IPS DF 19.7 (cell line): ENCODE results near the gene TTYH3.

Experiments
- DNase-seq: peaks from one replicate; pipeline ENCODE4 v3.0.0-alpha.2; 2013; ENCODE audit warnings: low read depth, low spot score

Gene TTYH3

DNA sequence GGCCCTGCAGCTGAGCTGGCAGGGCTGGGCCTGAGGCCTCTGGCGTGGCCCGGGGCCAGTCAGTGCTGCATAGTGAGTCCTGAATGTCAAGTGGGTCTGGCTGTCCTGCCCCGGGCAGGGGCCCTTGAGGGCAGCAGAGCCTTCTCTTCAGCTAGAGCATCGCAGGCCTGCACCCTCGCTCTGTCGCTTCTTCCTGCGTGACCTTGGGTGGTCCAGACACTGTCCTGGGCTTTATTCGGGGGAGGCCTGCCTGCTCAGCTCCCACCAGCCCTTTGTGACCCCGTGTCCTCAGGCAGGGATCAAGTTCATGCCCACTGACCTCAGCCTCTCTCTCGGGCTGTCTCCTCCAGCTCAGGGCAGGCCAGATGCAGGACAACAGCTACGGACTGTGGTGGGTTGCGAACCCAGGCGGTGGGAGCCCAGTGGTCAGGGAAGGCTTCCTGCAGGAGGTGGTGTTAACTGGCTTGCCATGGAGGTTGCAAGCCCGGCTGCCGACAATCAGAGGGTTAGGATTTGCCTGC lies 3.4 kb downstream of the TTYH3 start:
- DNase-seq, result no peak

DNA sequence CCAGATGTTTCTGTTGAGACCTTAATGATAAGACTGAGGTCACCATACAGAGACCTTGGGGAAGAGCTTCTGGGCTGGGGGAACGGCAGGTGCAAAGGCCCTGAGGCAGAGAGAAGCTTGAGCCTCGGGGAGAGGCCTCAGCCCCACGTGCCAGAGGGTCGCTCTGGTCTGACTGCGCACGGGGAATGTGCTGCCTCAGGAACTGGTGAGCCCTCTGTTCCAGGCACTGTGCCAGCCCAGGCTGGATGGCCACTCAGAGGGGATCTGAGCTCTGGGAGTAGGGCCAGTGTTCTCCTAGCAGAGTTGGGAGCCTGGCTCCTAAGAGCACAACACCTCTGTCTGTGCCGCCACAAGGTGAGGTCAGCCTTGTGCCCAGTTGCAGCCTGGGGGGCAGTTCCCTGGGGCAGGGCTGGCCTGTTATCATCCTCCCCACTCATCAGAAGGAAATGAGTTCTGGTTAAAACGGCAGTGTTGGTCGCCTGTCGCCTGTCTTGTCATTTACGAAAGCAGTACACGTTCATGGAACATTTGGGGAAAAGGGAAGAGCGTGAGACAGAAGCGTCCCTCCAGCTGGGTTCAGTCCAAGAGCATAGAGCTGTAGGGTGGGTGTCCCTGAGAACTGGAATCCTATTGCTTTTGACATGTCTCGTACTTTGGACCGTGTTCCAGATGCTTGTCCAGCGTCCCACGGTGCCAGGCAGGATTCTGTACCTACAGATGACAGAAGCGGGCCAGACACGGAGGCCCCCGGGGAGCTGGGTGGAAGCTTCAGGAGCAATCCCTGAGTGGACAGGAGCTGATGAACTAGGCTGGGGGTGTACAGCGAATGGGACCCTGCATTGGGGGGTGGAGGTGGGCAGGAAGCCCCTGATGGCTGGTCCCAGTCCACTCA lies 4.3 kb downstream of the TTYH3 start:
- DNase-seq, result no peak

DNA sequence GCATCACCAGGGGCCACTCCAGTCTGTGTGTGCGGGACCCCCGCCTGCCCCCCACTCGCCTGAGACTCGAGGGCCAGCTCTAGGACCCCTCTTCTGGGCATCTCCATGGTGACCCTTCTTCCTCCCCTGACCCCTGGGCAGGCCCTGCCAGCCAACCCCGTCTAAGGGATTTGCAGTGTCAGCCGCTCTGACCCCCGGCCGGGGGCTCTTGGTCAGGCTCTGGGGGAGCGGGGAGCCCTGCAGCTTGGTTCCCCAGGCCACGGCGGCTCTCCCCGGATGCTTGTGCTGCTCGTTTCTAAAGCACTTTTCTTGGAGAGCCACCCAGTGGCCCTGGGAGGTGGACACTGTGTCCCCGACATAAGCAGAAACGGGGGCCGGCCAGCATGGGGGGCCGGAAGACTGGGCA lies 5.3 kb downstream of the TTYH3 start:
- no peak for DNase-seq

DNA sequence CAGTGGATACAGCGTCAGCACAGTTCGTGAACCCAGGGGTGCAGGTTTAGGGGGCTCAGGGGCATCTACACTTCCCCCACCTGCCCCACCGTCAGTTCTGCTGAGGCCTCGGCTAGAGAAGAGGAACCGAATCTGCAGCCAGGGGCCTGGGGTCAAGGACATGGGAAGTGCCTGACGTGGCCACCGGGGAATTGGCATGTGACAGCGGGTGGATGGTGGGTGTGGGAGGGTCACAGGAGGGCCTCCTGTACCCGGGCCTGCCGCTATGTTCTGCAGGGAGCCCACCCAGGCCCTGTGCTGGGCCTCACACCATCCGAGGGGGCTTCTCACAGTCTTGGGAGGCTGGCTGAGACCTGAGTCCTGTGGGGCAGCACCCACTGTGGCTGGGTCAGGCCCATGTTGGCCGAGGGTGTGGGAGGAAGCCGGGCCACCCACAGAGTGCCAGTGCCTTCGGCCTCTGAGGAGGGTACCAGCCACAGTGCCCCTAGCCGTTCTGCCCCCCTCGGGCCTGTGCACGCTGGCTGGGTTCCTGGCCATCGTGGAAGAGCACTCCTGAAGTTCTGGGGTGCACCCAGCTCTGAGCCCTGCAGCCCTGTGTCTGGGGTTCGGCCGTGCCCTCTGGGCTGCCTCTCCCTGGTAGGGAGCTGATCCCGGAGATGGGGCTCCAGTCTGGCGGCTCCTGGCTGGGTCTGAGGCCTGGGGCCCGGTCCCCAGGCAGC lies 5.9 kb downstream of the TTYH3 start:
- no peak for DNase-seq

DNA sequence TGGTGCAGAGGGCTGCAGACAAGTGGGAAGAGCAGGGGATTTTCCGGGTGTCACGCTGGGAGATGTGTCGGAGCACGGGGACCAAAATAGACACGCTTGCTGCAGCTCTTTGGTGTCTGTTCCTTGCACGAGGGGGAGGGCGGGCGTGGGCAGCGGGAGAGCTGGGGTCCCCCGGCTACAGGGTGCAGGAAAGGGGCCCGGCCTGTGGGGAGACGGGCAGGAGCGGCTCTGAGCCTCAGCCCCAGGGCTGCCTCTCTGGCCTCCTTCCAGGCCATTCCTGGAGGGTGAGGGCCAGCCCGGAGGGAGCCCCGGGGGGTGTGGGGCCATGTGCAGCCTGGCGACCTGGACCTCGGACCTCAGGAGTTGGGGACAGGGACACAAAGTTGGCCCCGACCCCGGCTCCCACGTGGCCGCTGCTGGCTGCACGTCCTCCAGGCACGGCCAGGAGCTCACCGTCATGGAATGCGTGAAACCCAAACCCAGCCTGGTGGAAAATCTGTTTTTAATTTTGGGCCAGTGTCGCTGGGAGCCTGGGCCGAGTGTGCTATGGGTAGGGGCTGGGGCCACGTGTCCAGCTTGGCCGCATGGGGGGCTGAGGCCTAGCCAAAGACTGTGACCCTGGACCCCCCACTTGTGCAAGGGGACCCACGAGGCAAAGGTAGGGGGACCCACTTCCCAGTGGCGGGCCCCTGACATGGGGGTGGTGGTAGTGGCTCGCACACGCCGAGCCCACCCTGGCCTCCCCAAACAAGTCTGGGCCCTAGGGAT lies 6.6 kb downstream of the TTYH3 start:
- DNase-seq, result no peak

DNA sequence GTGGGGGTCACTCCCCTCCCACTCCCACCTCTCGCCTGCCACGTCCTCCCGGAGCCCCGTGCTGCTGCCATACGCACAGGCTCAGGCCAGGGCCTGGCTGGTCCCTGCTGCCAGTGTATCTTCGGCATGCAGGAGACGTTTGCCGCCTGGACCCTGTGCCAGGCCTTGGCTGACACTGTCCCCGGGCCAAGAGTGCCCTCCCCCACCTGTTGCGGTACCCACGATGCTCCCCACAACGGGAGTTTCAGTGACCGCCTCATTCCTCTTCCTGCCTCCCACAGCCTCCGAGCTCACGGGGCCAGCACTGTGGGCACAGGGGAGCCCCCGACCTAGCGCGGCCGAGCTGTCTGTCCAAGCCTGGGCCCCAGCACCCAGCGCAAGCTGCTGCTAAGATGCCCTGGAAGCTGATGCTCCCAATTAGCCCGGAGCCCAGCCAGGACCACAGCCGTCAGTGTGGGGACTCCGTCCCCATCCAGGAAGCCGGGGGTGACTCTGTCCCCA lies 7.4 kb downstream of the TTYH3 start:
- DNase-seq, result no peak

DNA sequence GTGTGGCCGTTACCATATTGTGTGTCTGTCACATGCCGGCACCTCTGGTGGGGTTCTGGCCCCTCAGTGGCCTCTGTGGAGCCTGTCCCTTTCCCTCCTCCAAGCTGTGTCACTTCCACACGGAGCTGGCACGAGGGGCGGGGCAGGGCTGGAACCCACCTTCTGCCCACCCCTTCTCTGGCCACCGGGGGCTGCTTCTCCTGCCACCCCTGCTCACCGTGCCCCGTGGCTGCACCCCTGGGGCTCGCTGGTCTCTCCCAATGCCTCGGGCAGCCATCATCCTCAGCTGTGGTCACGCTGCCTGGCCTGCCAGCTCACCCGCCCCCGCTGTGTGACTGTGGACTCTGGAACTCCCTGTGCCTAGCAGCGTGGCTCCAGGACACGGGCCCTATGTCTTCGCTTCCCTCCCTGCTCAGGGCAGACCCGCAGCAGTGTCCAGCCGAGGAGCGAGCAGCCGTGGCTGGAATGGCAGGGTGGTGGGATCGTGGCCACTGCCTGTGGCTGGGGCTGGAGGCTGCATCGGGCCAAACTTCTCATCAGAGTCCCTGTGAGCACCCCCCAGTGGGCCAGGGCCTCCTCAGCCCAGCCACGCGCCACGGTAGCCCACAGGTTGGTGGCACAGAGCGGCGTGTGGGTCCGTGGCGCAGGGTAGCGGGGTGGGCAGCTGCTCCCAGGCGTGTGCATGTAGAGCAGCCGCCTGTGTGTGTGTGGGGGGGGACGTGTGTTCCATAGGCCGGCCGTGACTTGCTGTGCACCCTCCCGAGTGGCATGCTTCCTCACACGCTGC lies 8.1 kb downstream of the TTYH3 start:
- DNase-seq, result no peak

DNA sequence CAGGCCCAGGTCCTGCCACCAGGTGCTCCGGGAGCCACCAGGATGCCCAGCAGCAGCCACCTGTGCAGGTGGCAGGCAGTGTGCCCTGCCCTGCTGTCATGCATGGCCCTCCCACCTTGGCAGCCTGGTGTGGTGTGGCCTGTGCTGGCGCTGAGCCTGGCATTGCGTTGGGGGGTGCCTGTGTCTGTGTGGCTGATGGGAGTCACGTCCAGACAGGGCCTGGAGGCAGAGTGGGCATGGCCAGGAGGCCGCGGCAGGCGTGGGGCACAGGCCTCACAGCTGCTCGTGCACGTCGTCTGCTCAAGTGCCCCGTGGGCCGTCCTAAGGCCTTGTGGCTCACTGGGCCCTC lies 8.7 kb downstream of the TTYH3 start:
- DNase-seq, result no peak

DNA sequence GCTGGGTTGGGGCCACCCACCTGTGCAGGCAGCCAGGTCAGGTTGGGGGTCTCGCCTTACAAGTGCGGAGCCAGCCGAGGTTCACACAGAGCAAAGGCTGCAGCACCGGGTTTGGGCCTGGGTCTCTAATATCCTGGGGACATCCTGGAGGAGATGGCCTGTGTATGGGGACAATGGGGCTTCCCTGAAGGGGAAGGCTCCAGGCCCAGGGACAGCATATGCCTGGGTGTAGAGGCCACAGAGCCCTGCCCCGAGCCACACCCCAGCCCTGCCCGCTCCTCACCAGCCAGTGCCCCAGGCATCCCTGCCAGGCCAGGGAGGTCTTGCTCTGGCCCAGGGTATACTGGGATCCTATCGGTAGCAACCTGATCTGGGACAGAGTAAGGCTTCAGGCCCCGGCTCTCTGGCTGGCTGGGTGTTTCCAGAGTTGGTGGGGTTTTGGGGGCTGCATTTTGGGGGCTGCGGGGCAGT lies 9.1 kb downstream of the TTYH3 start:
- DNase-seq, result no peak

DNA sequence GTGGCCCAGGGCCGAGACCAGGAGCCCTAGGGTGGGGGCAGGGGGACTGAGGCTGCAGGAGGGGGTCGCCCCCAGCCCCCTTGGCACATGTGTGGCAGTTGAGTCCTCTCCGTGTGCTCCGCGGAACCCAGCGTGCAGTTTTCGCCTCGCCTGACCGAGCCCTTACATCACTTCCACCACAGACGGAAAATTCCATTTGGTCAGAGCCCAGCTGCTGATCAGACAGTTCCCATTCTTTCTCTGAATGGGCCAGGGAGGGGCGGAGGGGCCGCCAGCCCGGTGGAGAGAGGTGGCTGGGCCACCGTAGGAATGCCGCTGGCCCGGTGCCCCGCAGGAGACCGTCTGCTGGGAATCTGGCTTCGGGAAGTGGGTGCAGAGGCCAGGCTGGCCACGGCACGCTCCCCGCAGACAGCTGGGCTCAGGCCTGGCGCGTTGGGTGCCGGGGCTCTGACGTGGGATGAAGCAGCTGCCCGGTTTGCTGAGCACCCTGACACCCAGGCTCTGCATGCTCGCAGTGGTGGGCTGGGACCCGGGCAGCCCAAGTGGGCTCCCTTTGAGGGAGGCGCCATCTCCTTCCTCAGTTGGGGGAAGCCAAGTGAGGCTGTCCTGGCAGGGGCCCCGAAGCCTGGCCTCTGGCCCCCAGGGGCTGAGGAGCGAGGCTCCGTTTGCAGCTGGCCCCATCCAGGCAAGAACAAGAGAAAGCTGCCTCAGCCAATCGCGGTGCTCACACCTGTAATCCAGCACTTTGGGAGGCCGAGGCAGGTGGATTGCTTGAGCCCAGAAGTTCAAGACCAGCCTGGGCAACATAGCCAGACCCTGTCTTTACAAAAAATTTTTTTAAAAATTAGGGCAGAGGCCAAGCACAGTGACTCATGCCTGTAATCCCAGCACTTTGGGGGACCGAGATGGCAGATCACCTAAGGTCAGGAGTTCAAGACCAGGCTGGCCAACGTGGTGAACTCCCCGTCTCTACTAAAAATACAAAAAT lies 9.9 kb downstream of the TTYH3 start:
- DNase-seq, result no peak

DNA sequence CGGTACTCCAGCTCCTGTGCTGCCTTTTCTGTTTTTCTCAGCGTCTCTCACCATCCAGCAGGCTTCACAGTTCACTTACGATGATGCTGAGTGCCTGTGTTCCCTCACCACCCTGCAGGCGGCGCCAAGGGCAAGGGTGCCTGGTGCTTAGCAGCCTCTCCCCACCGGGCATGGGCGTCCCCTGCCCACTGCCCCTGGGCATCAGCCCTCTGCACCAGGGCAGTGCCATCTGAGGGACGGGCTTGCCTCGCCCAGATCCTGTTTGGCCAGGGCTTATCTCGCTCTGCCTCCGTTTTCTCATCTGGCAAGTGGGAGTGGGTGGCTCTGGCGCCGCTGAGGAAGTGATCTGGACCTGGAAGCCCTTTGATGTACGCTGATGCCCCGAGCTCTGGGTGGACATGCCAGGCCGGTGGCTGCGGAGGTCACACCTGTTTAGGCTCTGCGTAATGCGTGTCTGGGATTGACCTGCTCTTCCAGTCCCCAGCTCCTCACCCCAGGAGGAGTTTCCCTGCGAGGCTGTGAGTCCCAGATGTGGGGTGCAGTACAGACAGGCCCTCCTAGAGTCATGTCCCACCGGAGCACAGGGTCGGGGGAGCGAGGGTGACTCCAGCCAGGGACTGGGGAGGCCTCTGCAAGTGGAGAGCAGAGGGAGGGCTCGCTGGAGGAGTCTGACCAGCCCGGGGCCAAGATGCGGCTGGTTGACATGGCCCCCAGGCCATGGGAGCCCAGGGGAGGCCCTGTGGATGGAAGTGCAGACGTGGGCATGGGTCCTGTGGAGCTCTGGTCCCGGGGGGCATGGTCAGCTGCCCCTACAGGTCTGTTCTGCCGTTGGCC lies 11.8 kb downstream of the TTYH3 start:
- DNase-seq, result no peak

DNA sequence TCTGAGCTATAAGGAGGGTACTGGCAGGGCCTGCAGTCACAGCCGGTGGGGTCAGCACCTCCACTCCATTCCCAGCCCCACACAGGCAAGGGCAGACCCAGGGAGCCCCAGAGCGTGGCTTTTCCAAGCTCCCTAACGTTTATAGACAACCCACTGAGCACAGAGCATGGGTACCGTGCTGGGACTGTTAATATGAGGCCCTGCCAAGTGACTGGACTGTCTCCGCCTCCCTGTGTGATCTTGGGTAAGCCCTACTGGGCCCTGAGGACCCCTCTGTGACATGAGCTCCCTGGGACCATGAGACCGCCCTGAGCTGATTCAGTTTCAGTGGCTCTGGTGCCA lies 12.4 kb downstream of the TTYH3 start:
- DNase-seq, result no peak

DNA sequence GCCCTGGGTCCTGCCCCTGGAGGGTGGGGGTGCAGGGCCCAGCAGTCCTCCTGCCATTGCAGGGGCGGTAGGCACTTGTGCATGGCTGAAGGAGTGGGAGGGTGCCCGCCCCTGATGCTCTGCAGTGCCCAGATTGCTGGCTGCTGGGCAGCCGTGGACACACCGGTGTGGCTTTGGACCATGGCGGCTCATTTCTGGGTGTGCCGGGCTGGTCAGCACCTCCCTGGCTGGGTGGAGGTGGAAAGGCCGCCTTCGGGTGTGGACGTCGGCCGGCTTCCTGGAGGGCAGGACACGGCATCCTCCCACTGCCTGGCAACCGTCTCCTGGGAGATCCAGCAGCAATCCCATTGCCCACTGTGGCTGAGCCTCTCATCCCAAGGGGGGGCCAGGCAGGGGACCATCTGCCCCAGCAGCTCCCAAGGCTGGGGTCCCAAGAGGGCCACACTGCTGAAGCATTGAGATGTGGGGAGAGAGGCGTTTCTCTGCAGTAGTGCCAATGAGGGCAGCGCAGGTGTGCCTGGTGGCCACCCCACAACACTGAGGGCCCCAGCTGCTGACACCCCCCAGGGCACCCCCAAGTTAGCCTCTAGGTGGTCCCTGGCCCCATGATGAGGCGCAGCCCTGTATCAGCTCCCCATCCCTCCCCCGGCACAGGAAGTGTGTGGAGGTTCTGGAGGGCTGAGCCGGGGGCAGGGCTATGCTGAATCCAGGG lies 12.9 kb downstream of the TTYH3 start:
- no peak for DNase-seq

DNA sequence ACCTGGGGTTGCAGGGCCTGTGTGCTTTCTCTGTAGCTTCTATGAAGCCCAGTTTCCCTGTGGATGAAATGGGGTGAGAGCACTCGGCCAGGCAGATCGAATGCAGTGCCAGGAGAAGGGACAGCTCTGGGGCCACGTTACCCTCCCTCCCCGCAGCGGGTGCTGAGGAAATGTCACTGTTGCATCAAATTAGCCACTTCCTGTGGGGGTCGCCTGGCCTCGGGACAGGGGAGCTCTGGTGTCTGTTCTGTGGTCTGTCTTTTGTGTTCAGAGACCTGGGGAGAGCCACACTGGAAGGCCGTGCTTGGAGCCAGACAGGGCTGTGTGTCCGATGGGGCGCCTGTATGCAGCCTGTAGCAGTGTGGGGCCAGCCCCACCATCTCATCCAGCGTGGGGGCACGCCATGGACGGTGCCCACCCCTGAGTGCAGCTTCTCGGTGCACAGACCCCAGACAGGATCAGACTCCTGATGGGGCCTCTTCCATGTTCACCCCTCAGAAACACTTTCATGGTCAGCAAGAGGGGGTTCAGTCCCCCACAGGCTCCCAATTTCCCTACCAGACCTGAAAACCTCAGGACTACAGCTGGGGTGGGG lies 13.6 kb downstream of the TTYH3 start:
- no peak for DNase-seq

DNA sequence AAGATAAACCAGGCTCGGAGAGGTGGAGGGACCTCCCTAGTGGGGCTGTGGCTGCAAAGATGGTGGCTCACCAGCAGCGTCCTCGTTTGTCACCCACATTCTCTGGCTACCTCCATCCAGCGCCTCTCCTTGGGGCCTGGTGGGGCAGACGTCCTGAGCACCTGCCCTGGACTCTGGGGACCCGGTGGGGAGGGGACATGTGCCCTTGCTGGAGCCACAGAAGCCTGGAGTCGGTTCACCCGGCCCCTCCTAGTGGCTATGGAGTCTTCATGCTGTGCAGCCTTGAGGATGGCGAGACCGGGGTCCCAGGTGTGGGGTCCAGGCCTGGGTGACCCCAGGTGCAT lies 14.5 kb downstream of the TTYH3 start:
- no peak for DNase-seq

DNA sequence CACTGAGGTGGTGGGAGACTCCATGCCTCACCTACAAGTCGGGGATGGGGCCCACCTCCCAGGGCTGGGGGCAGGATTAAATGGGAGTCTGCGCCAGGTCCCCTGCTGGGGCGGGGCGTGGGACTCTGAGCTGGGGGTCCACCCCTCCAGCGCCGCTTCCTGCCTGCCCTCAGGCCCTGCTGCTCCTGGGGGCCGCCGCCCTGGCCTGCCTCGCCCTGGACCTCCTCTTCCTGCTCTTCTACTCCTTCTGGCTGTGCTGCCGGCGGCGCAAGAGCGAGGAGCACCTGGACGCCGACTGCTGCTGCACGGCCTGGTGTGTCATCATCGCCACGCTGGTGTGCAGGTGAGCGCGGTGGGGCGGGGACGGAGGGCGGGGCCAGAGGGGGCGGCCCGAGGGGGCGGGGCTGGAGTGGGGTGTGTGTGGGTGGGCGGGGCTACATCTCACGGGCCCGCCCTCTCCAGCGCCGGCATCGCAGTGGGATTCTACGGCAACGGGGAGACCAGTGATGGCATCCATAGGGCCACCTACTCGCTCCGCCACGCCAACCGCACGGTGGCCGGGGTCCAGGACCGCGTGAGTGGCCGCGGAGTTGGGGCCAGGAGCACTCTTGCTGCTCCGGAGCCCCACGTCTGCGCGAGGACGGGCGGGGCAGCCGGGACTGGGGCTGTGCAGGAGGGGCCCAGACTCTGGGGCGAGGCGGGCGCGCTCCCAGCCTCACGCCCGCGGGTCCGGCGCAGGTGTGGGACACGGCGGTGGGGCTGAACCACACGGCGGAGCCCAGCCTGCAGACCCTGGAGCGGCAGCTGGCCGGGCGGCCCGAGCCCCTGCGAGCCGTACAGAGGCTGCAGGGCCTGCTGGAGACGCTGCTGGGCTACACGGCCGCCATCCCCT lies 15.1 kb downstream of the TTYH3 start:
- DNase-seq, result no peak

DNA sequence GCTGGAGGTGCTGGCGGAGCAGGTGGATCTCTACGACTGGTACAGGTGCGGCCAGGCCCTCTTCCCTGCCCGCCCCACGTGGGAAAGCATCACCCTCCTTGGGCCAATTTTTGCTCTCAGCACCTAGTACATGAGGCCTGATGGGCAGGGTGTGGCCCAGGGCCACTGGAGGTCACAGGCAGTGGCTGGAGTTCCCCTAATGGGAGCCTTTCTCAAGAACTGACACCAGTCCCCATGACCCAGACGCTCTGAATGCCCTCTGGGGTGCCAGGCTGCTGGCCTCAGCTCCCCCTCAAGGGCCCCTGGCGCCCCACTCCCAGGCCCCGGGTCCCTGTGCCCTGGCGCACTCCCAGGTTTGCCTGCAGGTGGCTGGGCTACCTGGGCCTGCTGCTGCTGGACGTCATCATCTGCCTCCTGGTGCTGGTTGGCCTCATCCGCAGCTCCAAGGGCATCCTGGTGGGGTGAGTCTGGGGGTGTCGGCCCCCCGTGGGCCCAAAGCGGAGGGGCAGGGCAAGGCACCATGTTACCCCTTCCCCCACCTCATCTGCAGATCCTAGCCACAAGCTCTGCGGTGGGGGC lies 15.9 kb downstream of the TTYH3 start:
- no peak for DNase-seq
